ENCODE data around the gene GPR62. TPM values are rescaled to one million over a fixed set of nuclear protein-coding genes. Genes with fewer than 3 reads are reported as not detected.

GPR62 gene
- polyA plus RNA-seq, 3 donors: 0.07 to 0.28 TPM; not detected in 1

DNA sequence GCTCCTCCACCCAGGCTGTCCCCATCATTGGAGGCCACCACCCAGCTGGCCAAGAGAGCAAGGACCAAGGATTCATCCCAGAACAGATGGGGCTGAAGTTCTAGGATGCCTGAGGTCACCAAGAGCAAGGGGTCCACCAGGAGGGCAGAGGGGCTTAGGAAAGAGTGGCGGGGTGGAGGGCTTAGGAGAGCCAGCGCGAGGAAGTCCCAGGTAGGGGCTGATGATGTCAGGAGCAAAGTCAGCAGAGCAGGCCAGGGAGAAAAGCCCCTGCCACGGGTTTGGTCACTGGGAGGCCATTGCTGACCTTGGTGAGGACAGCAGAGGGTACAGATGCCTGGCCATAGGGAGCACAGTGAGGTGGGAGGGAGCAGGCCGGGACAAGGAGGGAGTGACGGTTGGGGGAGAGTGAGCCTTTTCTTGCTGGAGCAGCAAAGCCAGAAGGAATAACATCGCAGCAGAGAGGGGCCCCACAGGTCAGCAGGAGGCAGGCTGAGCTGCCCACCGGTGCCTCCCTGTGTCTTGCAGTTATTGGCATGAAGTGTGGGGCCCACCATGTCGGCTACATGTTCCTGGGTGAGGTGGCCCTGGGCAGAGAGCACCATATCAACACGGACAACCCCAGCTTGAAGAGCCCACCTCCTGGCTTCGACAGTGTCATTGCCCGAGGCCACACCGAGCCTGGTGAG, 7.8 kb upstream of the GPR62 start:
- WGBS, 3 donors: 68 to 85% (median 82%) methylated on average over 11 to 13 of the region's 13 CpGs
- no peak overlapping the region for H3K27ac ChIP-seq (ENCODE audit: low read depth, low read length)

DNA sequence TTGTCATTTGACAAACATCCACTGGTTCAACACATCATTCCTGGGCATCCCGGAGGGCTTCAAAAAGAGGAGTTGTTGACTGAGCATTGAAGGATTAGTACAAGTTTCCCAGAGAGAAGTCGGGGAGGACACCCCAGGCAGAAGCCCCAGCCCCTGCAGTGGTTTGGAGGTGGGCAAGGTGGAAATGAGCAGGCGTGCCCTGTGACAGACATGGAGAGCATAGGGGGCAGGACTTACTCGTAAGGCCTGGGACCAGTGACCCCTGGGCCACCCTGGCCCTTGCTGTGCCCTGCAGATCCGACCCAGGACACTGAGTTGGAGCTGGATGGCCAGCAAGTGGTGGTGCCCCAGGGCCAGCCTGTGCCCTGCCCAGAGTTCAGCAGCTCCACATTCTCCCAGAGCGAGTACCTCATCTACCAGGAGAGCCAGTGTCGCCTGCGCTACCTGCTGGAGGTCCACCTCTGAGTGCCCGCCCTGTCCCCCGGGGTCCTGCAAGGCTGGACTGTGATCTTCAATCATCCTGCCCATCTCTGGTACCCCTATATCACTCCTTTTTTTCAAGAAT, 7.1 kb upstream of the GPR62 start:
- WGBS, 3 donors: 89 to 91% (median 91%) methylated on average over 10 of the region's 10 CpGs
- no peak overlapping the region for H3K27ac ChIP-seq (ENCODE audit: low read depth, low read length)

DNA sequence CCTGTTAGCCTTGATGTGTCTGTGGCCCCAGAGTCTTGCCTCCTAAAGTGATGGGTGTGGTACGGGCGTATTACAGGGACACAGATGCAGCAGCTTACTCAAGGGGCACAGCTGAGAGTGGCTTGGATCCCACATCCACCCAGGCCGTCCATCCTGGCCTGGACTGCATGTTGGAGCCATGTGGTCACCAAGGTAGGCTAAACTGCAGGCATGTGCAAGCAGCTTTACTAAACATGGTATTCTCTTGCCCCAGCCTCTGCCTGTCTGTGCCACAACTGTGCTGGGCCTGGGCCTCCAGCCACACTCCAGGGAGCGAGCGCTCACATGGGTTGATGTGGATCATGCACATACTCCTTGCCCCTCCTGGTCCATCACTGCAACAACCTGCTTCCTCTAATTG, 6.1 kb upstream of the GPR62 start:
- 81 to 94% (median 90%) methylated on average over 5 of the region's 5 CpGs for WGBS, 3 donors
- H3K27ac ChIP-seq (ENCODE audit: low read depth, low read length): no peak overlapping the region

DNA sequence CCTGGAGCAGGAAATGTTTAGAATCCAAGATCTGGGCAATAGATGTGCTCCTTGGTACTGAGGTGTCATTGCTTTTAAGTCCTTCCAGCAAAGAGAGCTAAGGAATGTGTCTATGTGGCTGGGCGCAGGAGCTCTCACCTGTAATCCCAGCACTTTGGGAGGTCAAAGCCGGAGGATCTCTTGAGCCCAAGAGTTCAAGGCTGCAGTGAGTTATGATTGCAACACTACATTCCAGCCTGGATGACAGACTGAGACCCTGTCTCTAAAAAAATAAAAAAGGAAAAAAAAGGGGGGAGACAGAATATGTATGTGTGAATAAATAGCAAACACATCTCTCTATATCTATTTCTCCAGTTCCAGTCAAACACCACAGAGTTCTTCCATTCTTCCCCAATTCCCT, 4.3 kb upstream of the GPR62 start:
- H3K27ac ChIP-seq (ENCODE audit: low read depth, low read length): no peak overlapping the region
- 79 to 94% (median 92%) methylated on average over 2 of the region's 2 CpGs for WGBS, 3 donors

DNA sequence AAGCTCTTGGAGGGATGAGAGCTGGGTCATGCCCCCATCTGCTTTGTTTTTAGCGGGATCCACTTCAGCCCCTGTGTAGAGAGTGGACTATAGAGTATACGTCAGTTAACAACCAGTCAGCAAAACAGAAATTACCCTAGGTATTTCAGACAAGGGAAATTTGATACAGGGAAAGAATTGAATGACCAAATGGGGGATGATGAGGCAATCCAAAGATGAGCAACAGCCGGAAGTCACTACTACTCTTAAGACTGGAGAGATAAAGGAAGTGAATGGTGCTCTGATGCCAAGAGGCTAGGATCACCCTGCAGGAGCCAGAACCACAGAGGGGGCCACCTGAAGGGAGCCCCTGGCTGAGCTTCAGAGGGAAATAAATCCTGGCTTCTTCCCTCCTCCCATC, 1.7 kb upstream of the GPR62 start:
- WGBS, 3 donors: 45 to 67% (median 51%) methylated on average over 3 of the region's 3 CpGs
- H3K27ac ChIP-seq (ENCODE audit: low read depth, low read length): no peak overlapping the region

DNA sequence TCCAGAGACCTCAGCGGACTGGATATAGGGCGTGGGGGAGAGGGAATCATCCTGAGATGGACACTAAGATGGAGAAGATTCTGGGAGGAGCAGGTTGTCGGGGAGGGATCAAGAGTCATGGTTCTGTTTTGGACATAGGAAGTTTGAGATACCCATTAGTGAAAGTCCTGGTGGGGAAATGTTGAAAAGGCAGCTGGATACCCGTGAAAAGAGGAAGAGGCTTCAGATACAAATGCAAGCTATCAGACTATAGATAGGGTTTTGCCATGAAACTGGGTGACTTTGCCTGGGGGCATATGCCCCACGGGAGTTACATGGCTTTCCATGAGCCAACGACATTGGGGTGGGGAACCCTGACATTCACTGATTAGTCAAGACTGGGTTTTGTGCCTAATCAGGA, 1.1 kb upstream of the GPR62 start:
- no peak overlapping the region for H3K27ac ChIP-seq (ENCODE audit: low read depth, low read length)
- WGBS, 3 donors: 60 to 79% (median 73%) methylated on average over 6 of the region's 6 CpGs

DNA sequence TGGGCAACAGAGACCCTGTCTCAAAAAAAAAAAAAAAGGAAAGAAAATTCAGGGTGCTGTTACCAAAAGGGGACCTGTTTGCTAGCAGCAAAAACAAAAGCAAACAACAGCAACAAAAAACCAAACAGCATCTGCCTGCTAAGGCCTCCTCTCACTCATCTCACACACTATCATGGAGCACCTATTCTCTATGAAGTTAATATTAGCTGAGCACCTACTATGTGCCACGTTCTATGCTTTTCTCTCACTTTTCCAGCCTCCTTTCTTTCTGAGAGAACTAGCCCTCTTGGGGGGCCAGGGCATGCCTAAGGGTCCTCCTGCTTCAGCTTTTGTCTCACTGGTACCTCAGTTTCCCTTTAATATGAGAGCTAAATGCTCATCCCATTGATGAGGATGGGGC, 468 bp upstream of the GPR62 start:
- 67 to 89% (median 76%) methylated on average over 1 of the region's 1 CpG for WGBS, 3 donors
- H3K27ac ChIP-seq (ENCODE audit: low read depth, low read length): no peak overlapping the region

DNA sequence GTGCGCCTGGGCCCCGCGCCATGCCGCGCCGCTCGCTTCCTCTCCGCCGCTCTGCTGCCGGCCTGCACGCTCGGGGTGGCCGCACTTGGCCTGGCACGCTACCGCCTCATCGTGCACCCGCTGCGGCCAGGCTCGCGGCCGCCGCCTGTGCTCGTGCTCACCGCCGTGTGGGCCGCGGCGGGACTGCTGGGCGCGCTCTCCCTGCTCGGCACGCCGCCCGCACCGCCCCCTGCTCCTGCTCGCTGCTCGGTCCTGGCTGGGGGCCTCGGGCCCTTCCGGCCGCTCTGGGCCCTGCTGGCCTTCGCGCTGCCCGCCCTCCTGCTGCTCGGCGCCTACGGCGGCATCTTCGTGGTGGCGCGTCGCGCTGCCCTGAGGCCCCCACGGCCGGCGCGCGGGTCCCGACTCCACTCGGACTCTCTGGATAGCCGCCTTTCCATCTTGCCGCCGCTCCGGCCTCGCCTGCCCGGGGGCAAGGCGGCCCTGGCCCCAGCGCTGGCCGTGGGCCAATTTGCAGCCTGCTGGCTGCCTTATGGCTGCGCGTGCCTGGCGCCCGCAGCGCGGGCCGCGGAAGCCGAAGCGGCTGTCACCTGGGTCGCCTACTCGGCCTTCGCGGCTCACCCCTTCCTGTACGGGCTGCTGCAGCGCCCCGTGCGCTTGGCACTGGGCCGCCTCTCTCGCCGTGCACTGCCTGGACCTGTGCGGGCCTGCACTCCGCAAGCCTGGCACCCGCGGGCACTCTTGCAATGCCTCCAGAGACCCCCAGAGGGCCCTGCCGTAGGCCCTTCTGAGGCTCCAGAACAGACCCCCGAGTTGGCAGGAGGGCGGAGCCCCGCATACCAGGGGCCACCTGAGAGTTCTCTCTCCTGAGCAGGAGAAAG, 951 bp downstream of the GPR62 start:
- WGBS, 3 donors: 5 to 6% (median 6%) methylated on average over 74 to 97 of the region's 97 CpGs
- no peak overlapping the region for H3K27ac ChIP-seq (ENCODE audit: low read depth, low read length)

DNA sequence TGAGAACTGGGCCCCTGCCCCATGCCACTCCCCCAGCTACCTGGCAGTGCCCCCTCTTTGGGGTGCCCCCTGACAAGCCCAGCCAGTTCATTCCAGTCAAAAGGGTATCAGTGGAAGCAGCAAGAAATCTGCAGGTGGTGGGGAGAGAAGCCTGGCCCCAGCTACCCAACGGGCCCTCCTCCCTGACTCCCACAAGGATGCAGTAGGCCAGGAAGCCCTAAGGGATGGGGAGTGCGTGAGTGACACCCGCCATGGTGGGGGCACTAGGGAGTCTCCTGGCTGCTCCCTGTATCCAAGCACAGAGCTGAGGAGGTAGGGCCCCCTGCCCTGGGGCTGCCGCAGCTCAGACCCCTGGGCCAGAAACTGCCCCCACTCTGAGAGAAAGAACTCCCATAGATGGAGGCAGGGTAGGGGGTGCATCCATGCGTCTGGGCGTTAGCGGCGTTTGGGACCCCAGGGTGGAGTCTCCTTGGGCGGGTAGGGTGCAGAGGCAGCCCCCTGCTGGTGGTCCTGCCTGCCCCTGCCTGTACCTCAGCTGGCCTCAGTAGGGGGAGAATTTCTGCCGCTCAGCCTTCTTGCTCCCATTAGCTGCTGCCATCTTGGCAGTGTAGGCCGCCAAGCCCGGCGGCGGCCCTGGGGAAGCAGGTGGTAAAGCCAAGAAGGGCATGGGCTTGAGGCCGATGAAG, 2.5 kb downstream of the GPR62 start:
- 94 to 96% (median 96%) methylated on average over 15 of the region's 15 CpGs for WGBS, 3 donors
- no peak overlapping the region for H3K27ac ChIP-seq (ENCODE audit: low read depth, low read length)

DNA sequence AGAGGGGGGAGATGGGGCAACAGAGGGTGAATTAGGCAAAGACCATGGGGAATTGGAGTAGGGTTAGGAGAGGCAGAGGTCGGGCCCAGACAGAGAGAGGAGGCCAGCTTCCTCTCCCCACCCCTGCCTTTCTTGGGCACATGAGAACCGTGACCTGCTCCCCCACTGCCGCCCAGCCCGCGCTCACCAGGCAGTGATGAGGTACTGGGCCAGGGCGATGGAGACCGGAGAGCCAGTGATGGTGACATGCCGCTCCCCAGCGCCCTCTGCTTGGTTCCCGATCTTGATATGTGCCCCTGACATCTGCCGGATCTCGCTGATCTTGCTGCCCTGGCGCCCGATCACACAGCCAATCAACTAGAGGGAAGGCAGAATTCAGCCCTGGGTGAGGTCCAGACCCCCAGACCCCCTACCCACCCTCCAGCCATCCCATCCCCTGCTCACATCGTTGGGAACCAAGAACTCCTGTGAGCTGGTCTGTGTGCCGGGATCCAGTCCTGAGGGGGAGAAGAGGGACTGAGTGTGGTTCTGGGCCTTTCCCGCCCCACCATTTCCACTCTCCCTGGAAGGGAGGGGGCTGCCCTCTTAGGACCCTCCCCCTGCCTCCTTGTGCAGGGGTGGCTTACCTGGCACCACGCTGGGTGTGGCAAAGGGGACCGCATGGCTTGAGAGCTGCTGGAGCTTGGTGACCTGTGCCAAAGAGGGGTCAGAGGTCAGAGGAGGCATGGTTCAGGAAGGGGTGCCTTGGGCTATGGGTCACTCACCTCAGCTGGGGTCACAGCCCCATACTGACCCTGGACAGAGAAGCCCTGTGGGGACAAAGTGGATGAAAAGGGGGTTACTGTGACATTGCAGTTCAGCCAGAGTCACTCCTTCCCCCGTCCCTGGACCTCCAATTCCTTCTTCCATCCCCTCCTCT, 3.7 kb downstream of the GPR62 start:
- 93 to 97% (median 96%) methylated on average over 20 of the region's 20 CpGs for WGBS, 3 donors
- H3K27ac ChIP-seq (ENCODE audit: low read depth, low read length): no peak overlapping the region

DNA sequence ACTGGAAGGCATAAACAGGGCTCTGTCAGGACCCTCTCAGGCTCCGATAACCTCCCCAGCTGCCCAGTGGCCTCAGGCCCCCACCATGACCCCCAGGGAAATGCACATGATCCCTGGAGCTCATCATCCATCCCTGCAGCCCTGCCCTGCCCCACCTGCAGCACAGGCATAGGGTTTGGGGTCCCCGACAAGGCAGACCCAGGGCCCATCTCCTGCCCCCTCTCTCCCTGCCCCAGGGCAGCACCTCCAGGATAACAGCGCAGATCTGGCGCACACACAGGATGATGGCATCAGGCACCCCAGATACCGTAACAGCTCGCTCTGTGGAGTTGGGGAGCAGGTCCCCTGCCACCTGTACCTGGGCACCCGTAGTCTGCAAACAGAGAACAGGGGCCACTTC, 4.5 kb downstream of the GPR62 start:
- 97 to 99% (median 99%) methylated on average over 7 of the region's 7 CpGs for WGBS, 3 donors

DNA sequence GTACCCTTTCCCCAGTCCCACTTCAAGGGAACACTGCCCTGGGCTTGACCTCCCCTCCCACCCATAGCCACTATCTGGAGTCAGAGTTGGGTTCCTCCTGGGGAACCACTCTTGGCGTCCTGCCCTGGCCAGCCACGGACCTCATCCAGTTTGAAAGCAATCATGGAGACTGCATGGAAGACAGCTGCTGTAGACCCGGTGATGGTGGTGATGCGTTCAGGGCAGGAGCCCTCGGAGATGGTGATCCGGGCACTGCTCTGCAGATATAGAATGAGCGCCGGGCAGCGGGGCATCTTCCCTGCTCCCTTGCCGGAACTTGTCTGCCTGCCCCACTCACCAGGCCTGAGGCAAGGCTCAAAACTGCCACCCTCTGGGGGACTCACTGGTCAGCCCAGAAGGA, 5.2 kb downstream of the GPR62 start:
- WGBS, 3 donors: 83 to 88% (median 84%) methylated on average over 10 of the region's 10 CpGs

More for the DNA sequence above, 4.5 kb downstream of the GPR62 start:
- no peak overlapping the region for H3K27ac ChIP-seq (ENCODE audit: low read depth, low read length)

DNA sequence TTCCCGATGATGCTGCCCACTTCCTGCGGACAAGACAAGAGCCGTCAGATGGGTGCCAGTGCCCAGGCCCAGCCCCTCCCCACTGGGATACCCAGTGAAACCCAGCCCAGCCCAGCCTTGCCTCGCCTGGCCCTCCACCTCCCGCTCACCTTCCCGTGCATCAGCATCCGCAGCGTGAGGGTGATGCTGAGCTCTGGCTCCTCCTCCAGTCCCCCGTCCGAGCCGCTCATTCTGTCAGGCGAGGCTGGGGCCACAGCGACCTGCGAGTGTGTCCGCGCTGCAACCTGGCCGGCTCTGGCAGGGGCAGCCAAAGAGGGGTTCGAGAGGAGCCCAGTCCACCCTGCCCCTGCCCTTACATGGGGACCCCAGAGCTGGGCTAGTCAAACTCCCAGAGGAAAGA, 5.8 kb downstream of the GPR62 start:
- no peak overlapping the region for H3K27ac ChIP-seq (ENCODE audit: low read depth, low read length)
- 89 to 94% (median 93%) methylated on average over 16 to 18 of the region's 18 CpGs for WGBS, 3 donors

More for the DNA sequence above, 5.2 kb downstream of the GPR62 start:
- H3K27ac ChIP-seq (ENCODE audit: low read depth, low read length): no peak overlapping the region

DNA sequence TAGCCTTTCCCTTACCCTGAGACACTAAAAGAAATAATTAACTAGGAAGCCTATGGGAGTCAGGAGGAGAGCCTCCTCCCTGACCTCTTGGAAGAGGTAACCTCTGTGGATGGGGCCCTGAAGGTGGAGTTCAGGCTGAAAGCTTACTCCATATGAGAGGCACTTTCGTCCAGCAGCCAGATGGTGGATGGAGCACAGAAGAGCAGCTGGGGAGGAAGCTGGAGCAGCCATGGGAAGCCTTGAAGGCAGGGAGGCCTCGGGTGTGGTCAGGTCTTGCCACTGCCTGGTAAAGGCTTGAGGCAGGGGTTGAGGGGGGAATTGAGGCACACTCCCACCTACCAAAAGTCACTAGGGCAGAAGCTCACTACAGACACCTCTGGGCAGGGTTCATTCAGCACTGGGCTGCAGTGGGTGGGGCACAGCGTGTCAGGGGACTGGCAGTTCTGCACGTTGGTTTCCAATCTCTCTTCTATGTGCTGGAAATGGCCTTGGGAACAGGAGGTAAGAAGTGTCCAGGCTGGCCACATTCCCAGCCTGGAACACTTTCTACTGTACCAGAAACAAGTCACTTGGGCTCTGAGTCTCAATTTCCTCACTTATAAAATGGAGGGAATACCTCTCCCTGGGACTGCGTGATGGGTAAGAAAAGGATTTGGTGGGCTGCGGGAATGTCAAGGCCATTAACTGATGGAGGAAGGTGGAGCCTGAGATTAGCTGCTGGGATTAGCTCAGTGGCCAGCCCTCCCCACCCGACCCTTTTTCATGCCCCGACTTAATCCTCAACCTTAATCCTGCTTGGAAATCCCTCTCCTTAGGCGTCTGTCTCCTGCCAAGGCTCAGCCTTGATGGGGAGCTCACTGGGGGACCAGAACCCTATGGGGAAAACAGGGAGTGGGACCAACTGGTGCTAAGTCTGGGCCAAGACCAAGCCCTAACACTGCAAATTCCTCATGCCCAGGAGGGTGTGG, 6.7 kb downstream of the GPR62 start:
- WGBS, 3 donors: 55 to 68% (median 67%) methylated on average over 9 of the region's 9 CpGs
- H3K27ac ChIP-seq (ENCODE audit: low read depth, low read length): no peak overlapping the region

DNA sequence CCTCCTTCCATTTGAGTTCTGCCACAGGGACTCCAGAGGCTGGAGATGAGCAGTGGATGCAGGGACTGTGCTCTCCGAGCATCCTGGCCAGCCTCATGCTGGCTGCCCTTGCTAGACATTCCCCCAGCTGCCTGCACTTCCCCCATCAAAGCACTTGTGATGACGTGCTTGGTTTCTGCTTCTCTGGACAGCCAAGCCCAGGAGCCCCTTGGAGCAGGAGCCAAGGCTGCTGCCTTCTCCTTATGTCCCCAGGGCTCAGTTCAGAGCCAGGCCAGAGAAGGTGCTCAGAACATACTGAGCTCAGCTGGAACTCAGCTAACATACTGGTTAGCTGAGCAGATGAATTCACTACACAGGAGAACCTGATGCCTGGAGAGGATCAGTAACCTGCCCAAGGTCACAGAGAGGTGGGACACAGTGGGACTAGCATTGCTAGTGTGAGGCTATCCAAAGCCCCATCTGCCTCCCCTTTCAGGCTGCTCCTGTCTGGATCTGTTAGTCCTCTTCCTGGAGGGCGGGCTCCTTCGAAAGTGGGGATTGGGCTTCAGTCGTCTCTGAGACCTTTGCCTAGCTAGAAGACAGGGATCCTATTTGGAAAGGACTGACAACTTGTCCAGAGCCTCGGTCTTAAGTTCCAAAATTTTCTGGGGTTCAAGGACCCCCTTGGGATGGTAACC, 7.8 kb downstream of the GPR62 start:
- H3K27ac ChIP-seq (ENCODE audit: low read depth, low read length): no peak overlapping the region
- 74 to 91% (median 77%) methylated on average over 6 of the region's 6 CpGs for WGBS, 3 donors

DNA sequence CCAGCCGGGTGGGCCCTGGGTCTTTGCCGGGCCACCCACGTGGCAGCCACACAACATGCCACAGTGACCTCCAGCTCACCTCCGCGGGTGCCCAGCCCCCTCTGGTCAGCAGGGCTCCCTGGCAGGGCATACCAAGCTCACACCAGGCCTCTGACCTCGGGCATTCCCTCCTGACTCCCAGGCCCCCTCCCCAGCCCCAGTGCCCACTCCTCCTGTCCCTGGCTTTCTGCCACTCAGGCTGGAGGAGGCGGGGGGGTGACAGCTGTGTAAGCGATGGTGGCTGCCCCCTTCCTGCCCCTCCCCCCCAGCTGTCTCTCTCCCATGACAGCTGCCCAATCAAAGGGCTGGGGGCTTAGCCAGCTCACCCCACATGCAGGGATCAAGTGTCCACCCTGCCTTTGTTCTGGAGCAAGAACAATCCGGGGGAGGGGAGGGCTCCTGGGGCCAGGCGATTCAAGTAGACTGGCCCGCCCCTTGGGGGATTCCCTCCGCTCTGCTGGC, 8.8 kb downstream of the GPR62 start:
- 76 to 80% (median 78%) methylated on average over 11 to 12 of the region's 12 CpGs for WGBS, 3 donors
- no peak overlapping the region for H3K27ac ChIP-seq (ENCODE audit: low read depth, low read length)

Measured in adipose tissue (tissue), 3 donors.